GM12865 (cell line): Measurements from ENCODE around the gene CEP350.

Experiments
- DNase-seq: peaks from one replicate; pipeline ENCODE4 v3.0.0; 2010; ENCODE audit warnings: low read depth
- H3K4me3 ChIP-seq: 2 replicates; pipeline ENCODE4 v1.5.1; 2011; ENCODE audit warnings: mild to moderate bottlenecking, low read depth, low read length, control low read depth
- CTCF ChIP-seq: IDR thresholded peaks from 2 replicates; pipeline ENCODE4 v1.5.1; 2011; ENCODE audit warnings: low read length, control low read depth, low read depth, inconsistent platforms; ENCODE audit not compliant: insufficient read depth; ENCODE audit errors: missing control alignments

The CEP350 gene

DNA sequence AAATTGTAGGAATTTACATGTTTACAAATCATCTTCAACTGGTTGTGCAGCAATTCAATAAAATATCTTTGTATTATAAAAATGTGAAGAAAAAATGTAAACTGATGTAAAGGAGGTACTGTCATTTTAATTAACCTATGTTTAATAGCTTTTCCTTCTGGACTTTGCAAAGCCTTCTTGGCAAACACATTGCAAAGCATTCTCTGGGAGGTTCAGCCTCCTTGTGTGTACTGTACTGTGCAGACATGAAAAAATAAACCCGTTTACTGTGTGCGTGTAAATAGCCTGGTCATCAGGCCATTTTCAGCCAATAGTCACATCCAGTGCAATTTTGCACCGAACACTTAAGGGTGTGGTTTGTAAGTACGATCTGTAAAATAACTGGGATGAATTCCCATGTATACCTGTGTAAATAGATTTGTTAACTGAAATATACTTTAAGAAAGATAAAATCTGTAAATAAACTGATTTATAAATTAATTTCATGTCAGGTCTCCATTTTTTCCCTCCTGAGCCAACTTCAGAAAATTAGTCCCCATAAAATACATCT is 159.9 kb downstream of the CEP350 start:
- no peak overlapping the region for H3K4me3 ChIP-seq
- DNase-seq, result no peak
- TF ChIP-seq CTCF, result no peak

GRCh38 chr1:180116964-180117763 is 162.6 kb downstream of the CEP350 start:
- no peak overlapping the region for H3K4me3 ChIP-seq
- no peak for TF ChIP-seq CTCF
- no peak for DNase-seq

DNA sequence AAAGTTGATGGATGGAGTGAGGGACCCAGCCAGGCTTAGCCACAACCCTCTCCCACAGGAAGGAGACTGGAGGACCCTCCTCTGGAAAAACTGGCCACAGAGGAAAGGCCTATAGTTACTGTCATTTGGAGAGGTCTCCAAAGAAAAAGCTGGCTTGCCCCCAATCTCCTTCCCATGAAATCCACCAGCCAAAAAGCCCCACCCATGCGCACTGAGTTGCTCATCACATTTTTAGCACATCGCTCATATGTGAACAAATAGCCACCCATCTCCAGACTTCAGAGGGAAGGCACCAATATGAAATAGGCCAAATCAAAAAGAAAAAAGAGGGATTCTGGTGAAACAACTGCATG is 163.1 kb downstream of the CEP350 start:
- no peak for DNase-seq
- TF ChIP-seq CTCF, result no peak
- no peak overlapping the region for H3K4me3 ChIP-seq

DNA sequence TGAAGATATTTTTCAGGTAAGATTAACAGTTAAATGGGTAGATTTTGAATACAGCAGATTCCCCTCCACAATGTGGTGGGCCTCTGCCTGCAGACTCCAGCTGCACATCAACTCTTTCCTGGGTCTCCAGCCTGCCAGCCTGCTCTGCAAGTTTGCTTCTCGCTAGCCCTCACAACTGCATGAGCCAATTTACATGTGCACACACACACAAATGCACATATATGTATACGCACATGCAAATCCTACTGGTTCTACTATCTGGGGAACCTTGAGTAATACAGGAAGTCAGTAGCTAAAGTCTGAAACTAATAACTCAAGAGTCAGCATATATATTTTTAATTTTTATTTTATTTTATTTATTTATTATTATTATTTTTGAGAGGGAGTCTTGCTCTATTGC is 165.2 kb downstream of the CEP350 start:
- H3K4me3 ChIP-seq, result no peak overlapping the region
- DNase-seq, result no peak
- TF ChIP-seq CTCF, result no peak

GRCh38 chr1:180123463-180123936 is 168.9 kb downstream of the CEP350 start:
- H3K4me3 ChIP-seq, result no peak overlapping the region
- no peak for DNase-seq
- TF ChIP-seq CTCF, result no peak

GRCh38 chr1:180130651-180131050 is 176.0 kb downstream of the CEP350 start:
- H3K4me3 ChIP-seq, result no peak overlapping the region
- DNase-seq, result no peak
- no peak for TF ChIP-seq CTCF

DNA sequence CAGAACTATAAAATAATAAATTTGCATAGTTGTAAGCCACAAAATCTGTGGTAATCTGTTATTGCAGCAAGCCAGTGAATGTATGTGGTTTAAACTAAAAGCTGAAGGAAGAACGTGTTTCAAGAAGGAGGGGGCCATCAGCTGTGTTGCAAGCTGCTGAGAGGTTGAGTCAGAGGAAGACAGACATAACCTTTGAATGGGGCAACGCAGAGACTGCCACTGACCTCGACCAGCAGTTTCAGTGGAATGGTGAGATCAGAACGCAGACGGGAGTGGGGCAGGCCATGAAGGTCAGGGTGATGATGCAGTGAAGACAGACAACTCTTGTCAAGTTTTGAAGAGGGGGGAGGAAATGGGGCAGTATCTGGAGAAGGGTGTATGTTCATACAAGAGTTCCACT is 176.9 kb downstream of the CEP350 start:
- no peak for DNase-seq
- TF ChIP-seq CTCF, result no peak
- no peak overlapping the region for H3K4me3 ChIP-seq
